Activated naive CD4-positive, alpha-beta T cell treated with anti-CD3 and anti-CD28 coated beads, Interleukin-2, amount 10 ng/mL, durations not matched to agents 7 days and 5 days (primary cell): ENCODE data around the gene SEC61A2.
"Not testable (repeated sequence)": the region's sequence is repeated elsewhere in the genome, so short reads cannot be mapped to it uniquely, and the experiment has no call there.

Experiments
- CTCF ChIA-PET: fragments of 350-600 bp; sonication (Branson Sonifier 250); formaldehyde crosslinking; loops from one replicate; lab custom pipeline; 2021; ENCODE audit warnings: antibody characterized with exemption; lab: Charles Lee
- DNase-seq: peaks from one replicate; pipeline ENCODE4 v3.0.0-alpha.2; 2020
- H3K27ac Mint-ChIP-seq: one replicate; pipeline ENCODE4 v1.8.0; 2021; ENCODE audit warnings: mild to moderate bottlenecking, moderate library complexity, mixed read lengths
- H3K27me3 Mint-ChIP-seq: one replicate; pipeline ENCODE4 v1.8.0; 2021; ENCODE audit warnings: mild to moderate bottlenecking, mixed read lengths
- H3K36me3 Mint-ChIP-seq: one replicate; pipeline ENCODE4 v1.8.0; 2021; ENCODE audit warnings: mixed read lengths
- H3K4me1 Mint-ChIP-seq: one replicate; pipeline ENCODE4 v1.8.0; 2021; ENCODE audit warnings: mixed read lengths
- H3K4me3 Mint-ChIP-seq: one replicate; pipeline ENCODE4 v1.8.0; 2021; ENCODE audit warnings: mild to moderate bottlenecking, moderate library complexity, mixed read lengths
- H3K9me3 Mint-ChIP-seq: one replicate; pipeline ENCODE4 v1.8.0; 2021; ENCODE audit warnings: mixed read lengths

Gene SEC61A2

GRCh38 chr10:12130237-12130872 lies 878 bp downstream of the SEC61A2 start:
- H3K9me3 Mint-ChIP-seq: no peaks in the 10 kb centered on the region

DNA sequence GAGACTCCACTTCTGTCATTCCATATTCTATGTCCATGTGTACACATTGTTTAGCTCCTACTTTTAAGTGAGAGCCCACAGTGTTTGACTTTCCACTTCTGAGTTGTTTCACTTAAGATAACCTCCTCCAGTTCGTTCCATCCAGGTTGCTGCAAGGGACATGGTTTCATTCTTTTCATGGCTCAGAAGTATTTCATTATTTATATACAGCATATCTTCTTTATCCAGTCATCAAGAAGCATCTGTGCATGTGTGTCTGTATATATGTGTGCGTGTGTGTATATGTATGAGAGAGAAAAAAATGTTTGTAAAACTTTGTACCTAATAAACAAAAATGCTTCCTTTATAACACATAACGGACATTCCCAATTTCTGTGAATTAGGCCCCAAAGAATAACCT lies 6.2 kb downstream of the SEC61A2 start:
- Mint-ChIP-seq H3K27me3 (no peaks in the 10 kb centered on the region), H3K4me1 (peaks cover 8% of the 10 kb centered on the region), H3K9me3 (no peaks in the 10 kb centered on the region), H3K27ac (no peak overlapping the region), H3K4me3 (no peak overlapping the region), H3K36me3 (peaks cover 22% of the 10 kb centered on the region)
- CTCF ChIA-PET: no interaction called here
- no peak for DNase-seq

More at GRCh38 chr10:12130237-12130872, 878 bp downstream of the SEC61A2 start:
- no peaks in the 10 kb centered on the region for H3K27me3 Mint-ChIP-seq
- peaks cover 23% of the 10 kb centered on the region for H3K4me1 Mint-ChIP-seq
- peaks cover 10% of the 10 kb centered on the region for H3K36me3 Mint-ChIP-seq
- H3K27ac Mint-ChIP-seq: peak overlapping the region; percentile 81
- DNase-seq: peak; percentile 47
- CTCF ChIA-PET: interaction anchor here (0.9 kb wide), 1 partner anchor 61 kb away, joined by 3 read pairs; no protein-coding TSS in a partner anchor
- peak overlapping the region; percentile 89 for H3K4me3 Mint-ChIP-seq

DNA sequence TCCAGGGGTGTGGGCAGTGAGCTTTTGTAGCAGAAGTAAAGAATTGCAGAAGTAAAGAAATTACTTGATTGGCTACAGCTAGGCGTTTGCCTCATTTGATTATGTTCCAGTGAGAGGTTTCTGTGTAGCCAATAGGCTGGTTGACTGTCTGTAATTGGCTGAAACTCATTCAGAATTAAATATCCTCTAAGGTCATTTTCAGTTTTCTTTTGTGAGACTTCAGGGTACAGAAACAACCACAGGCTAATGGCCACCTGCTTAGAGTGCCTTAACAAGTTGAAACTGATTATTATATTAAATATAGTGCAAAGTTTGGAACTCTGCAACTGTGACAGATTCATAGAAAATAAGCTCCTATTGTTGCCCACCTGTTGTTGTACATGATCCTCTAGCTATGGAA lies 10.6 kb downstream of the SEC61A2 start:
- CTCF ChIA-PET: no interaction called here
- no peak overlapping the region for H3K4me3 Mint-ChIP-seq
- H3K27me3 Mint-ChIP-seq: no peaks in the 10 kb centered on the region
- no peak overlapping the region for H3K27ac Mint-ChIP-seq
- no peak for DNase-seq
- no peaks in the 10 kb centered on the region for H3K9me3 Mint-ChIP-seq
- no peaks in the 10 kb centered on the region for H3K4me1 Mint-ChIP-seq
- H3K36me3 Mint-ChIP-seq: peaks cover 35% of the 10 kb centered on the region

DNA sequence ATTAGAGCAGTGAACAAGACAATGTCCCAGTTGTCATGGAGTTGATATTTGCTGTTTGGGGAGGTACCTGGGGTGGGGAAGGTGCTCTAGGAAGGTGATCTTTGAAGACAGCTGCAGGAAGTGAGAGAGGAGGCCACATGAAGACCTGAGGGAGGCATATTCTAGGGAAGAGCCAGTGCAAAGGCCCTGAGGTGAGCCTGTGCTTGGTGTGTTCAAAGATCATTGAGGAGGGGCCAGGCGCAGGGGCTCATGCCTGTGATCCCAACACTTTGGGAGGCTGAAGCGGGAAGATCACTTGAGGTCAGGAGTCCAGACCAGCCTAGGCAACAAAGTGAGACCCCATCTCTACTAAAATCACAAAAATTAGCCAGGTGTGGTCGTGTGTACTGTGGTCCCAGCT lies 15.1 kb downstream of the SEC61A2 start:
- H3K27ac Mint-ChIP-seq: no peak overlapping the region

GRCh38 chr10:12150163-12150562 lies 20.7 kb downstream of the SEC61A2 start:
- CTCF ChIA-PET: no interaction called here
- Mint-ChIP-seq H3K4me1 (no peaks in the 10 kb centered on the region), H3K27me3 (no peaks in the 10 kb centered on the region), H3K9me3 (no peaks in the 10 kb centered on the region), H3K36me3 (peaks cover 24% of the 10 kb centered on the region), H3K4me3 (no peak overlapping the region), H3K27ac (no peak overlapping the region)
- DNase-seq: no peak

More for the DNA sequence above, 15.1 kb downstream of the SEC61A2 start:
- Mint-ChIP-seq H3K9me3 (no peaks in the 10 kb centered on the region), H3K4me3 (no peak overlapping the region), H3K27me3 (no peaks in the 10 kb centered on the region), H3K36me3 (peaks cover 34% of the 10 kb centered on the region), H3K4me1 (no peaks in the 10 kb centered on the region)
- CTCF ChIA-PET: no interaction called here
- no peak for DNase-seq

- DNase-seq: no peak
- Mint-ChIP-seq H3K9me3 (no peaks in the 10 kb centered on the region), H3K36me3 (peaks cover 22% of the 10 kb centered on the region), H3K4me3 (no peak overlapping the region), H3K4me1 (no peaks in the 10 kb centered on the region), H3K27ac (no peak overlapping the region), H3K27me3 (no peaks in the 10 kb centered on the region)
- CTCF ChIA-PET: no interaction called here
Measured at GRCh38 chr10:12154516-12154915, 25.0 kb downstream of the SEC61A2 start.

- no peak overlapping the region for H3K27ac Mint-ChIP-seq
- H3K4me3 Mint-ChIP-seq: no peak overlapping the region
- DNase-seq: no peak
- no peaks in the 10 kb centered on the region for H3K27me3 Mint-ChIP-seq
- H3K4me1 Mint-ChIP-seq: no peaks in the 10 kb centered on the region
- CTCF ChIA-PET: no interaction called here
- H3K9me3 Mint-ChIP-seq: no peaks in the 10 kb centered on the region
- H3K36me3 Mint-ChIP-seq: peaks cover 22% of the 10 kb centered on the region
Measured at GRCh38 chr10:12156367-12157123, 27.1 kb downstream of the SEC61A2 start.

- H3K4me3 Mint-ChIP-seq: no peak overlapping the region
- H3K27me3 Mint-ChIP-seq: no peaks in the 10 kb centered on the region
- no peak for DNase-seq
- peaks cover 22% of the 10 kb centered on the region for H3K36me3 Mint-ChIP-seq
- CTCF ChIA-PET: no interaction called here
- no peaks in the 10 kb centered on the region for H3K4me1 Mint-ChIP-seq
- no peak overlapping the region for H3K27ac Mint-ChIP-seq
- H3K9me3 Mint-ChIP-seq: no peaks in the 10 kb centered on the region
Measured at GRCh38 chr10:12158111-12158510, 28.6 kb downstream of the SEC61A2 start.

GRCh38 chr10:12160664-12161063 lies 31.2 kb downstream of the SEC61A2 start:
- Mint-ChIP-seq H3K36me3 (peaks cover 27% of the 10 kb centered on the region), H3K4me1 (no peaks in the 10 kb centered on the region), H3K27ac (no peak overlapping the region), H3K9me3 (no peaks in the 10 kb centered on the region), H3K27me3 (no peaks in the 10 kb centered on the region), H3K4me3 (no peak overlapping the region)
- DNase-seq: no peak
- CTCF ChIA-PET: no interaction called here

GRCh38 chr10:12162927-12163326 lies 33.5 kb downstream of the SEC61A2 start:
- no peak for DNase-seq
- Mint-ChIP-seq H3K4me3 (no peak overlapping the region), H3K27me3 (no peaks in the 10 kb centered on the region), H3K9me3 (no peaks in the 10 kb centered on the region), H3K27ac (no peak overlapping the region), H3K4me1 (no peaks in the 10 kb centered on the region), H3K36me3 (peaks cover 32% of the 10 kb centered on the region)
- CTCF ChIA-PET: interaction anchor here (1.1 kb wide), 1 partner anchor 176 kb away, joined by 4 read pairs; no protein-coding TSS in a partner anchor

DNA sequence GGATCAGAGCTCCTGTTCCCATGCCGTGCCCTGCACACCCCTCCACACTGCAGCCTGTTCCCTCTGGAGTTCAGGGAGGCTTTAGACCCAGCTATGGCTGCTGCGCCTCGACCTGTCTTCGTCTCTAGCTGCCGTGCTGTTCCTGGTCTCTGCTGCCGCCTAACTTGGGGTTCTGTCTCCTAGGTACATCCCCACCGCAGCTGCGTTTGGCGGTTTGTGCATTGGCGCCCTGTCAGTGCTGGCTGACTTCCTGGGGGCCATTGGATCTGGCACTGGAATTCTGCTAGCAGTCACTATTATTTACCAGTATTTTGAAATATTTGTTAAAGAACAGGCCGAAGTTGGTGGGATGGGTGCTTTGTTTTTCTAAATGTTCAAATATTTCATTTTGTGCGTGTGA lies 34.6 kb downstream of the SEC61A2 start:
- H3K36me3 Mint-ChIP-seq: peaks cover 35% of the 10 kb centered on the region
- H3K27me3 Mint-ChIP-seq: no peaks in the 10 kb centered on the region
- H3K4me3 Mint-ChIP-seq: no peak overlapping the region
- CTCF ChIA-PET: no interaction called here
- no peaks in the 10 kb centered on the region for H3K9me3 Mint-ChIP-seq
- H3K27ac Mint-ChIP-seq: peak overlapping the region; percentile 45
- H3K4me1 Mint-ChIP-seq: no peaks in the 10 kb centered on the region
- no peak for DNase-seq

- Mint-ChIP-seq H3K4me3 (no peak overlapping the region), H3K36me3 (peaks cover 40% of the 10 kb centered on the region), H3K27ac (no peak overlapping the region), H3K27me3 (no peaks in the 10 kb centered on the region), H3K9me3 (no peaks in the 10 kb centered on the region), H3K4me1 (no peaks in the 10 kb centered on the region)
- CTCF ChIA-PET: no interaction called here
- no peak for DNase-seq
Measured at GRCh38 chr10:12165036-12165435, 35.6 kb downstream of the SEC61A2 start.

- CTCF ChIA-PET: interaction anchor here (0.9 to 1.0 kb wide), 2 partner anchors 10 to 14 kb away, joined by 4 read pairs; no protein-coding TSS in a partner anchor
- Mint-ChIP-seq H3K36me3 (peaks cover 43% of the 10 kb centered on the region), H3K9me3 (no peaks in the 10 kb centered on the region), H3K4me1 (no peaks in the 10 kb centered on the region), H3K4me3 (no peak overlapping the region), H3K27ac (no peak overlapping the region), H3K27me3 (no peaks in the 10 kb centered on the region)
- DNase-seq: no peak
Measured at GRCh38 chr10:12165999-12166775, 36.7 kb downstream of the SEC61A2 start.

GRCh38 chr10:12171512-12171911 lies 42.0 kb downstream of the SEC61A2 start:
- H3K9me3 Mint-ChIP-seq, H3K4me3 Mint-ChIP-seq, H3K27ac Mint-ChIP-seq, H3K4me1 Mint-ChIP-seq, DNase-seq, CTCF ChIA-PET, H3K27me3 Mint-ChIP-seq: not testable (repeated sequence)
- peaks cover 48% of the 10 kb centered on the region for H3K36me3 Mint-ChIP-seq
